NB4 (cell line): ENCODE results near the gene MTHFD1.

Experiments
- MYC ChIP-seq: IDR thresholded peaks from 2 replicates; pipeline ENCODE4 v1.6.1; 2011; ENCODE audit warnings: low read depth, low read length
- POLR2A ChIP-seq: IDR thresholded peaks from 2 replicates; pipeline ENCODE4 v1.6.1; 2011; ENCODE audit warnings: mild to moderate bottlenecking; ENCODE audit not compliant: insufficient read length; ENCODE audit errors: extremely low read depth
- TF ChIP-seq, protein P1 (sequence below): IDR thresholded peaks from one replicate; pipeline ENCODE4 v1.5.1; 2012; ENCODE audit warnings: low read depth, low read length
- TF ChIP-seq, protein P2 (sequence below): IDR thresholded peaks from 2 replicates; pipeline ENCODE4 v1.6.1; 2011; ENCODE audit warnings: low read depth, low read length

DNA sequence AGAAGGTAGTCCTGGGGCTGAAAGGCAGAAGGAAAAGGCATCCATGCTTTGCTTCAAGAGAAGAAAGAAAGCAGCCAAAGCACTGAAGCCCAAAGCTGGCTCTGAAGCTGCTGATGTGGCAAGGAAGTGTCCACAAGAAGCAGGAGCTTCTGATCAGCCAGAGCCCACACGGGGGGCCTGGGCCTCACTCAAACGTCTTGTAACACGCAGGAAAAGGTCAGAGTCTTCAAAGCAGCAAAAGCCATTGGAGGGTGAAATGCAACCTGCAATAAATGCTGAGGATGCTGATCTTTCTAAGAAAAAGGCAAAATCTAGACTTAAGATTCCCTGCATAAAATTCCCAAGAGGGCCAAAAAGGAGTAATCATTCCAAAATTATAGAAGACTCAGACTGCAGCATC is 80.3 kb downstream of the MTHFD1 start:
- TF ChIP-seq, protein P1, sequence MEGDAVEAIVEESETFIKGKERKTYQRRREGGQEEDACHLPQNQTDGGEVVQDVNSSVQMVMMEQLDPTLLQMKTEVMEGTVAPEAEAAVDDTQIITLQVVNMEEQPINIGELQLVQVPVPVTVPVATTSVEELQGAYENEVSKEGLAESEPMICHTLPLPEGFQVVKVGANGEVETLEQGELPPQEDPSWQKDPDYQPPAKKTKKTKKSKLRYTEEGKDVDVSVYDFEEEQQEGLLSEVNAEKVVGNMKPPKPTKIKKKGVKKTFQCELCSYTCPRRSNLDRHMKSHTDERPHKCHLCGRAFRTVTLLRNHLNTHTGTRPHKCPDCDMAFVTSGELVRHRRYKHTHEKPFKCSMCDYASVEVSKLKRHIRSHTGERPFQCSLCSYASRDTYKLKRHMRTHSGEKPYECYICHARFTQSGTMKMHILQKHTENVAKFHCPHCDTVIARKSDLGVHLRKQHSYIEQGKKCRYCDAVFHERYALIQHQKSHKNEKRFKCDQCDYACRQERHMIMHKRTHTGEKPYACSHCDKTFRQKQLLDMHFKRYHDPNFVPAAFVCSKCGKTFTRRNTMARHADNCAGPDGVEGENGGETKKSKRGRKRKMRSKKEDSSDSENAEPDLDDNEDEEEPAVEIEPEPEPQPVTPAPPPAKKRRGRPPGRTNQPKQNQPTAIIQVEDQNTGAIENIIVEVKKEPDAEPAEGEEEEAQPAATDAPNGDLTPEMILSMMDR: no peak
- TF ChIP-seq, protein P2, sequence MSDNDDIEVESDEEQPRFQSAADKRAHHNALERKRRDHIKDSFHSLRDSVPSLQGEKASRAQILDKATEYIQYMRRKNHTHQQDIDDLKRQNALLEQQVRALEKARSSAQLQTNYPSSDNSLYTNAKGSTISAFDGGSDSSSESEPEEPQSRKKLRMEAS: no peak
- TF ChIP-seq POLR2A (no peak), MYC (no peak)
